Left ventricle myocardium inferior (tissue), 1 donor: Measurements from ENCODE around the gene ADCY2. TPM values are rescaled to one million over a fixed set of nuclear protein-coding genes. Genes with fewer than 3 reads are reported as not detected.

Source experiments
- DNase-seq: peaks from one replicate; pipeline ENCODE4 v3.0.0-alpha.2; 2020
- H3K27ac ChIP-seq: fragments of 200-600 bp; replicated peaks from 2 replicates; pipeline ENCODE4 v1.8.0; 2021
- H3K27me3 ChIP-seq: fragments of 200-600 bp; 2 replicates; pipeline ENCODE4 v1.8.0; 2021; ENCODE audit warnings: low read depth
- H3K36me3 ChIP-seq: fragments of 200-600 bp; 2 replicates; pipeline ENCODE4 v1.8.0; 2021
- H3K4me1 ChIP-seq: fragments of 200-600 bp; 2 replicates; pipeline ENCODE4 v1.8.0; 2021
- H3K4me3 ChIP-seq: fragments of 200-600 bp; 2 replicates; pipeline ENCODE4 v1.8.0; 2021; ENCODE audit warnings: mild to moderate bottlenecking, moderate library complexity
- H3K9me3 ChIP-seq: fragments of 200-600 bp; replicated peaks from 2 replicates; pipeline ENCODE4 v1.8.0; 2021
- CTCF ChIP-seq: fragments of 200-600 bp; IDR thresholded peaks from 2 replicates; pipeline ENCODE4 v1.8.0; 2021; ENCODE audit warnings: antibody characterized with exemption, mild to moderate bottlenecking, borderline replicate concordance
- intact Hi-C: fragments of 100-400 bp; cut with micrococcal nuclease; formaldehyde crosslinking; loops from one replicate; pipeline ENCODE4 v1.11.0; 2022
- total RNA-seq: library from RNA; stranded (reverse); fragmentation: NEBNext Ultra II Directional; extraction: Animal tissue kit (Norgen Biotek cat#: 25700); gene quantifications from one replicate; pipeline ENCODE4 v1.2.1, GENCODE V29; 2021
- donor health status: DM: no; HTN: yes; CAD: no; lungs with severe emphysema.

ADCY2 gene
- total RNA-seq, 1 donor from 2014 or later, result 0.30 TPM

GRCh38 chr5:7503564-7503963, 107.6 kb downstream of the ADCY2 start:
- H3K9me3 ChIP-seq, result no peaks in the 10 kb centered on the region
- no peak overlapping the region for H3K4me3 ChIP-seq
- H3K36me3 ChIP-seq, result no peaks in the 10 kb centered on the region
- H3K27ac ChIP-seq, result no peak overlapping the region
- H3K27me3 ChIP-seq, result no peaks in the 10 kb centered on the region
- DNase-seq, result no peak
- intact Hi-C loops, result no loop called here
- no peaks in the 10 kb centered on the region for H3K4me1 ChIP-seq
- no peak for TF ChIP-seq CTCF

- Histone ChIP-seq H3K4me3 (no peak overlapping the region), H3K36me3 (no peaks in the 10 kb centered on the region), H3K9me3 (no peaks in the 10 kb centered on the region), H3K27ac (no peak overlapping the region), H3K4me1 (no peaks in the 10 kb centered on the region), H3K27me3 (peaks cover 3% of the 10 kb centered on the region)
- DNase-seq, result no peak
- intact Hi-C loops, result no loop called here
- no peak for TF ChIP-seq CTCF
Observed at GRCh38 chr5:7515284-7515914, 119.5 kb downstream of the ADCY2 start.

GRCh38 chr5:7516253-7516652, 120.3 kb downstream of the ADCY2 start:
- H3K9me3 ChIP-seq, result no peaks in the 10 kb centered on the region
- no peak for TF ChIP-seq CTCF
- H3K27me3 ChIP-seq, result peaks cover 3% of the 10 kb centered on the region
- H3K4me1 ChIP-seq, result no peaks in the 10 kb centered on the region
- no peak overlapping the region for H3K4me3 ChIP-seq
- intact Hi-C loops, result no loop called here
- H3K36me3 ChIP-seq, result no peaks in the 10 kb centered on the region
- H3K27ac ChIP-seq, result no peak overlapping the region
- DNase-seq, result no peak

GRCh38 chr5:7517006-7517405, 121.1 kb downstream of the ADCY2 start:
- Histone ChIP-seq H3K36me3 (no peaks in the 10 kb centered on the region), H3K27me3 (peaks cover 3% of the 10 kb centered on the region), H3K27ac (no peak overlapping the region), H3K9me3 (no peaks in the 10 kb centered on the region), H3K4me3 (no peak overlapping the region), H3K4me1 (no peaks in the 10 kb centered on the region)
- no peak for DNase-seq
- intact Hi-C loops, result no loop called here
- TF ChIP-seq CTCF, result no peak

GRCh38 chr5:7518947-7519560, 123.1 kb downstream of the ADCY2 start:
- Histone ChIP-seq H3K36me3 (no peaks in the 10 kb centered on the region), H3K9me3 (no peaks in the 10 kb centered on the region), H3K27ac (no peak overlapping the region), H3K4me3 (no peak overlapping the region), H3K4me1 (no peaks in the 10 kb centered on the region), H3K27me3 (peaks cover 3% of the 10 kb centered on the region)
- DNase-seq, result no peak
- intact Hi-C loops, result no loop called here
- no peak for TF ChIP-seq CTCF
